PC-9 (cell line): Measurements from ENCODE around the gene RTP4. TPM values are rescaled to one million over a fixed set of nuclear protein-coding genes. Genes with fewer than 3 reads are reported as not detected.

Experiments used
- BruUV-seq: library from RNA; stranded (reverse); fragments of 400-500 nt; replicated peaks from 2 replicates; lab custom pipeline; 2021; lab: Mats Ljungman, UMichigan
- CTCF ChIA-PET: fragments of 300-600 bp; sonication (Branson Sonifier 250); formaldehyde crosslinking; loops from one replicate; lab custom pipeline; 2022; ENCODE audit warnings: antibody characterized with exemption; lab: Charles Lee
- POLR2A ChIA-PET: fragments of 300-600 bp; sonication (Branson Sonifier 250); formaldehyde crosslinking; loops from one replicate; lab custom pipeline; 2022; ENCODE audit warnings: antibody characterized with exemption; ENCODE audit not compliant: unreplicated experiment; lab: Charles Lee
- DNase-seq, 2 experiments: peaks; one replicate each; pipeline versions ENCODE4 v3.0.0 to v3.0.0-alpha.2; 2015 to 2022; ENCODE audit warnings: mixed read lengths in 1 of 2
- H2AFZ ChIP-seq: fragments of 200-600 bp; sonication (generic); 2 replicates; pipeline ENCODE4 v1.8.1; 2017; ENCODE audit warnings: antibody characterized with exemption
- H3F3A ChIP-seq: fragments of 200-600 bp; sonication (generic); 2 replicates; pipeline ENCODE4 v1.8.1; 2017; ENCODE audit warnings: antibody characterized with exemption, mild to moderate bottlenecking, low read depth; ENCODE audit not compliant: insufficient read depth
- H3K27ac ChIP-seq: fragments of 200-600 bp; sonication (generic); 2 replicates; pipeline ENCODE4 v1.6.1; 2016; ENCODE audit warnings: mixed run types
- H3K27me3 ChIP-seq: fragments of 200-600 bp; sonication (generic); 2 replicates; pipeline ENCODE4 v1.6.1; 2016; ENCODE audit warnings: low read depth, mixed run types; ENCODE audit not compliant: insufficient read depth
- H3K36me3 ChIP-seq: fragments of 200-600 bp; sonication (generic); 2 replicates; pipeline ENCODE4 v1.6.1; 2016; ENCODE audit warnings: low read depth, mixed run types
- H3K4me1 ChIP-seq: fragments of 200-600 bp; sonication (generic); replicated peaks from 2 replicates; pipeline ENCODE4 v1.6.1; 2016; ENCODE audit warnings: mixed run types; ENCODE audit not compliant: insufficient read depth
- H3K4me2 ChIP-seq: fragments of 200-600 bp; sonication (generic); 2 replicates; pipeline ENCODE4 v1.6.1; 2017; ENCODE audit warnings: mixed run types
- H3K4me3 ChIP-seq: fragments of 200-600 bp; sonication (generic); 2 replicates; pipeline ENCODE4 v1.6.1; 2016; ENCODE audit warnings: mixed run types
- H3K79me2 ChIP-seq: fragments of 200-600 bp; sonication (generic); 2 replicates; pipeline ENCODE4 v1.6.1; 2017; ENCODE audit warnings: low read depth, mixed run types
- H3K9me2 ChIP-seq: fragments of 200-600 bp; sonication (generic); 2 replicates; pipeline ENCODE4 v1.8.1; 2017; ENCODE audit warnings: mild to moderate bottlenecking; ENCODE audit not compliant: insufficient read depth
- H3K9me3 ChIP-seq: fragments of 200-600 bp; sonication (generic); 2 replicates; pipeline ENCODE4 v1.8.1; 2016; ENCODE audit warnings: low read depth; ENCODE audit not compliant: insufficient read depth
- H4K20me1 ChIP-seq: fragments of 200-600 bp; sonication (generic); 2 replicates; pipeline ENCODE4 v1.8.1; 2017; ENCODE audit not compliant: insufficient read depth
- CTCF ChIP-seq: fragments of 200-600 bp; sonication (generic); conservative IDR thresholded peaks from 2 replicates; pipeline ENCODE4 v1.6.1; 2017; ENCODE audit warnings: mixed run types, antibody characterized with exemption, mild to moderate bottlenecking, moderate library complexity
- EZH2 ChIP-seq: fragments of 200-600 bp; sonication (generic); IDR thresholded peaks from 2 replicates; pipeline ENCODE4 v1.8.0; 2017; ENCODE audit warnings: antibody characterized with exemption, low read depth
- intact Hi-C: fragments of 100-400 bp; cut with micrococcal nuclease; formaldehyde crosslinking; loops from one replicate; pipeline ENCODE4 v1.10.0; 2022; ENCODE audit not compliant: unreplicated experiment
- total RNA-seq: library from RNA; stranded (reverse); gene quantifications from 2 replicates; pipeline ENCODE4 v1.2.3, GENCODE V29; 2021

RTP4 gene
- total RNA-seq, 1 experiment from 2014 or later: 0.90 TPM

GRCh38 chr3:187400756-187401155 lies 32.6 kb downstream of the RTP4 start:
- BruUV-seq: no TSS peak
- POLR2A ChIA-PET: no interaction called here
- no peak overlapping the region for H3K4me2 ChIP-seq

GRCh38 chr3:187401856-187402255 lies 33.7 kb downstream of the RTP4 start:
- Histone ChIP-seq H3K9me2 (no peaks in the 10 kb centered on the region), H3K4me3 (no peak overlapping the region), H3K36me3 (no peaks in the 10 kb centered on the region), H3F3A (peaks cover 8% of the 10 kb centered on the region; the same call in 1 of the 2 replicates), H2AFZ (no peak overlapping the region), H3K4me2 (no peak overlapping the region), H4K20me1 (no peaks in the 10 kb centered on the region), H3K9me3 (no peaks in the 10 kb centered on the region), H3K27me3 (no peaks in the 10 kb centered on the region), H3K27ac (no peak overlapping the region), H3K79me2 (no peaks in the 10 kb centered on the region), H3K4me1 (peaks cover 15% of the 10 kb centered on the region)
- no TSS peak for BruUV-seq
- CTCF ChIA-PET: no interaction called here
- DNase-seq: no peak
- TF ChIP-seq EZH2 (no peak), CTCF (no peak)
- intact Hi-C loops: no loop called here
- POLR2A ChIA-PET: no interaction called here

More at GRCh38 chr3:187400756-187401155, 32.6 kb downstream of the RTP4 start:
- Histone ChIP-seq H3K9me3 (no peaks in the 10 kb centered on the region), H3K4me1 (peaks cover 15% of the 10 kb centered on the region), H3K27ac (no peak overlapping the region), H2AFZ (no peak overlapping the region), H3K4me3 (no peak overlapping the region), H3K36me3 (no peaks in the 10 kb centered on the region), H3K79me2 (no peaks in the 10 kb centered on the region), H3K27me3 (no peaks in the 10 kb centered on the region), H4K20me1 (no peaks in the 10 kb centered on the region), H3F3A (peaks cover 8% of the 10 kb centered on the region; the same call in 1 of the 2 replicates), H3K9me2 (no peaks in the 10 kb centered on the region)
- TF ChIP-seq CTCF: no peak
- no peak for TF ChIP-seq EZH2
- DNase-seq: no peak
- CTCF ChIA-PET: no interaction called here
- intact Hi-C loops: no loop called here

GRCh38 chr3:187403768-187404288 lies 35.6 kb downstream of the RTP4 start:
- Histone ChIP-seq H3K9me2 (no peaks in the 10 kb centered on the region), H3K4me2 (peak overlapping the region; percentile 20; the same call in 1 of the 2 replicates), H3K4me3 (no peak overlapping the region), H3F3A (peaks cover 8% of the 10 kb centered on the region; the same call in 1 of the 2 replicates), H3K79me2 (no peaks in the 10 kb centered on the region), H2AFZ (no peak overlapping the region; the same call in 1 of the 2 replicates), H3K9me3 (no peaks in the 10 kb centered on the region), H3K36me3 (no peaks in the 10 kb centered on the region), H4K20me1 (no peaks in the 10 kb centered on the region), H3K4me1 (peaks cover 15% of the 10 kb centered on the region), H3K27ac (peak overlapping the region; percentile 36; the same call in 1 of the 2 replicates), H3K27me3 (no peaks in the 10 kb centered on the region)
- TF ChIP-seq CTCF: no peak
- ChIA-PET CTCF (no interaction called here), POLR2A (interaction anchor here (0.5 to 0.7 kb wide), 4 partner anchors 266 to 1478 kb away, joined by 3 to 14 read pairs (median 8); no protein-coding TSS in a partner anchor)
- BruUV-seq: no TSS peak
- intact Hi-C loops: no loop called here
- peak; percentile 68 to 82 for DNase-seq
